SHP77 (cell line): Measurements from ENCODE around the gene RFX8.

Experiments used
- DNase-seq, 2 experiments: peaks; one replicate each; lab custom pipeline; 2025; lab: John Stamatoyannopoulos, UW

Gene RFX8

DNA sequence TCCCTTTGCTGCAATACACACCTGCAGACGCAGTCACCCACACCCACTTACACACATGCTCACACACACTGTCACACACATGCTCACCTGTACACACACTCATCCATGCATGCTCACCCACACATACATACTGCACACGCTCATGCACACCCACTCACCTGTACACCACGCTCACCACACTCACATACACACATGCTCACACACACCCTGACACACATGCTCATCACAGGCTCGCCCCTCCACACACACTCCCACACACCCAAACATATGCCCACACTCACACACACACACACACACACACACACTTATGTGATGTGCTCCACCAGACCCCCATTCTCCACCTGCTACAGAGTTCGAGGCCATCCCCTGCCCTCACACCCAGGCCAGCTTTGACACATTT, 64.8 kb downstream of the RFX8 start:
- DNase-seq: no peak

DNA sequence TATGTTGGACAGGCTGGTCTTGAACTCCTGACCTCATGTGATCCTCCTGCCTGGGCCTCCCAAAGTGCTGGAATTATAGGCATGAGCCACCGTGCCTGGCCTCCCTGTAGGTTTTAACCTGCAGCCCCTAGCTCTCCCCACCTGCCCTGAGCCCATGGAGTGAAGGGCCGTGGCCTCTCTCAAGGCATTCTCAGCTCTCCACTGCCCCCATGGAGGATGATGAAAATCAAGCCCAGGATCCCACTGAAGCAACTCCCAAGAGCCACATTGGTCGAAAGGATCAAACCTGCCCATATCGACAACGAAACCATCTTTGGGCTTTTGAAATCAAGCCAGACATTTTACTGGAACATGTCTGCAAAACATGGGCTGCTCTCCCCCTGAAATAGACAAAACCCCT, 65.2 kb downstream of the RFX8 start:
- DNase-seq: no peak

DNA sequence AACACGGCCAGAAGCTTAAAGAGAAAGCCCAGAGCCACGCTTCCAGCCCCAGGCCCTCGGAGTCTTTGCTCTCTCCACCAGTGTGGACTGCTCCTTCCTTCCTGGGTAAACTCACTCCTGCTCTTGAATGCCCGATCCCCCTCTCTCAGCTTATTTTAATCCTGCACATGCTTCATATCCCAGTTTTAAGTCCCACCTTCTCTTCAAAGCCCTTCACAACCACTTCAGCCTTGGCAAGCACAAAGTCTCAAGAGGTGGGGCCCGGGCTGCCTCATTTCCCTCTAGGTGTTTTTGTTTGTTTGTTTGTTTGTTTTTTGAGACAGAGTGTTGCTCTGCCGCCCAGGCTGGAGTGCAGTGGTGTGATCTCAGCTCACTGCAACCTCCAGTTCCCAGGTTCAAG, 66.0 kb downstream of the RFX8 start:
- no peak for DNase-seq

DNA sequence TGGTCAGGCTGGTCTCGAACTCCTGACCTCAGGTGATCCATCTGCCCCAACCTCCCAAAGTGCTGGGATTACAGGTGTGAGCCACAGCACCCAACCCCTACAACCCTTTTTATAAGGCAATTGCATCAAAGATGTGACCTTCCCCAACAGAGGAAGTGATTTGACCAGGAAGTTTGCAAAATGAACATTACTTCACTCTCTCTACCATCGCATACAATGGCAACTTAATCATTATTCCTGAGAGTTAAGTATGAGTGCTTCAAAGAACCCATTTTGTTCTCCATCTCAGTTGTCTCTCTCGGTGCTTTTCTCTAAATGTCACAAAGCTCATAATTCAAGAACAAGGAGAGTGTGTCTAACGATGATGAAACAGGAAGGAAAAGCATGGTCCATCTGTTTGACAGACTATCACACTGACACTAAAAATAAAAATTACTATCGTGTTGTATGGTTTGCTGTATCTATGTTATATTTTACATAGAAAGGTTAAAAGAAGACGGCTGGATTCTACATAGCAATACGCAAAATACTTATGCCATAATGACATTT, 69.5 kb downstream of the RFX8 start:
- no peak for DNase-seq

DNA sequence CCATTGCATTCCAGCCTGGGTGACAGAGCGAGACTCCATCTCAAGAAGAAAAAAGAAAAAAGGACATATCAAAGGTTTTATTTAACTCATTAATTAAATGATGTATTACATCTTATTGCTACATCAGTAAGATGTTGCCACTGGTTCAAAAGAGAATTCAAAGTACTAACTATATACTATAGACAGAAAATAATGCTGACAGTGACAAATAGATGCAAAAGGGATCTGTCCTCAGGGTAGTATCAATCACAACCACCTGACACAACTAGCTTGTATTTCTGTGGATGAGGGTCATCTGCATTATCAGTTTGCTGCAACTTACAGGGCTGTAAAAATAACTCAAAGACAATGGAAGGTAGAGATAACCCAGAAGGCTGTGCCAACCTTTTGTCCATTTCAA, 71.2 kb downstream of the RFX8 start:
- no peak for DNase-seq

DNA sequence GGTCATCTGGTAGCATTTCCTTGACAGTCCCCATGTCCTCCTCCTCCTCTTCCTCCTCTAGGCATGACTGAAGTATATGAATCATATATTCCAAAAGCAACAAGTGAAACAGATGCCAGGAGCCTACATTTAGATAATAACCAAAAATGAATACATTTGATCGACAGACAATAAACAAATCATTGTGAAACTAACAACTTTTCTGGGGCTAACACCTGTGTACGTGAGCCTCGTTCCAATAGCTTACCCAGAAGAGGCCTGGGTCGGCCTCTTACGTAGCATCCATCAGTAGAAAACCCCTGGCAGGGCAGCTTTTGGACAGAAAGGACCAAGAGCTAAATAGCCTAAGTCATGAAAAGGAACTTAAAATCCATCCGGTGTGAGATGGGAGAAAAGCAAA, 72.3 kb downstream of the RFX8 start:
- no peak for DNase-seq

DNA sequence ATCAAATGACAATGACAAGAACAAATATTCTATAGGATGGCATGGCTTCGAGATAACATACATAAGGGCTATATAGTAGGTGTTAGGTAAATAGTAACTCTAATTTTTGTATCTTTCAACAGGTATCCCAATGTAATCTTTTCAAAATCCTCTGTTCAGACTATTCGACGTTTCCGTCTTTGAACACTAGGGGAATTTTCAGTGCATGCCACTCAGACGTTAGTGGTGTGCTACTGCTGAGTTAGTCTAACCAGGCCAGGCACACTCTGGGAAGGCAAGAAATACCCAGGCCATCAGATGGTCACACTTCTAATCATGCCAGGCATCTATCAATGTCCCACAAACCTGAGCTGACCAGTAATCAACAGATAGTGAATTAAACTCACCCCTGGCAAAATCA, 73.0 kb downstream of the RFX8 start:
- no peak for DNase-seq

DNA sequence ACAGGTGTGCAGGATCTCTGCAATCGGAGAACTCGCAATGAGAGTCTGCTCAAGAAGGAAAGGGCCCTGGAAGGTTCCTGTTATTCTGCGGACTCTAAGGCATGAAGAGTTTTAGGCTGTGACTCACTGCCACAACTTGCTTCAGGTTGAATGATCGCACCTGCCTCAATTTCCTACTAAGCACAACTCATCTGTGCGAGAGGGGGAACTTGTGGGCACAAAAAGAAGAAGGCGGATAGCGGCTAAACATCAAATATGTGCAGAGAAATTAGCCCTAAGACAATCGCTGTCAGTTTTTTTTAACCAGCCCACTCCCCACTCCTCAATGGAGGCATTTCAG, 73.6 kb downstream of the RFX8 start:
- DNase-seq: no peak

DNA sequence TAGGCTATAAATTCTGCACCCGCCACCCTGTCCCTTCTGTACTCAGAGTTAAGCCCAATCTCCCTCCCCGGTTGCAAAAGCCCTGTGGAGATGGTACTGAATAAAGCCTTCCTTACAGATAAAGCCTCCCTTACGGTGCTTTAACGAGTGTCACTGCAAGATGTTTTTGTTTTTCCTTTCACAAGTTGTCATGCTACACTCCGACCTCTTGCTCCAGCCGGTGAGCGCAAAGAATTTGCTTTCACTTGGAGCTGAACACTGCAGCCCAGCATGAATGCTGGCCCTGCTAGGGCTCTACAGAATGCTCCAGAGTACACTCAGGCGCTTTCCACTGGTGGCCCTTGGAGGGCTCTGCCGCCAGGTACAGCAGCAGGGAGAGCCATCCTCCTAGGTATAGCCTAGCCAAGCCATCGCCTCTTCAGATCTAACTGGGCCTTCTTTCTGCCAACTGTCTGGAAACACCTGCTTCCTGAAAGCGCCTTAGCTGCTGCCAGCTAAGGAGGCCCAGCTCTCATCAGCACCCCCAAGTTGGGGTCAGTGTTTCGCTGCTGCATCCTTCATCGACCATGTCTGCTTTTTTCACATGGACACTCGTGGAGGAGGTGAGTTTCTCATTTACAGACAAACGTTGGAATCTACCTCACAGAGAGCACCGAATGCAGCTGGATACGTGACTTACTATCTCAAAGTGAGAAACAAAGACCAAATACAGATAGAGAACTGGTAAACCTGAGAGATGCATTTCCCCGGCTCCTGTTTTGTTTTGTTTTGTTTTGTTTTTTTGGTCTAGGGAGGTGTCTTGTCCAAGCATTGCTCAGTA, 74.2 kb downstream of the RFX8 start:
- DNase-seq: no peak

DNA sequence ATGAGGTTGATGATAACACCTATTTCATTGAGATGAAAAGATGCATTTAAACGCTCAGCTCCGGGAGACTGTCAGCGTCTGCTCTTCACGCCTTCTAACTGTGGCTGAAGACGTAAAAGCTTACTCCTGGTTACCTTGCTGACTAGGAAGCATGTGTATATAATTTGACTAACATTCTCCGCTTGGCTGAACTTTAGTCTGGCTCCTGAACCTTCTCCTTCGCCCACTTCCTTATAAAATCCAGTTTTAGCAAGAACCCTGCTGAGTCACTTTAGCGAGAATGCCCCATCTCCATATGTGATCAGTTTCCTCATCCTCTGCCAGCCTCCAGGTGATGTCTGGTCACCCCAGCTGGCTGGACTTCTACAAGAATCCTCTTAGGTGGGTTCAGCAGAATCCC, 74.9 kb downstream of the RFX8 start:
- no peak for DNase-seq

DNA sequence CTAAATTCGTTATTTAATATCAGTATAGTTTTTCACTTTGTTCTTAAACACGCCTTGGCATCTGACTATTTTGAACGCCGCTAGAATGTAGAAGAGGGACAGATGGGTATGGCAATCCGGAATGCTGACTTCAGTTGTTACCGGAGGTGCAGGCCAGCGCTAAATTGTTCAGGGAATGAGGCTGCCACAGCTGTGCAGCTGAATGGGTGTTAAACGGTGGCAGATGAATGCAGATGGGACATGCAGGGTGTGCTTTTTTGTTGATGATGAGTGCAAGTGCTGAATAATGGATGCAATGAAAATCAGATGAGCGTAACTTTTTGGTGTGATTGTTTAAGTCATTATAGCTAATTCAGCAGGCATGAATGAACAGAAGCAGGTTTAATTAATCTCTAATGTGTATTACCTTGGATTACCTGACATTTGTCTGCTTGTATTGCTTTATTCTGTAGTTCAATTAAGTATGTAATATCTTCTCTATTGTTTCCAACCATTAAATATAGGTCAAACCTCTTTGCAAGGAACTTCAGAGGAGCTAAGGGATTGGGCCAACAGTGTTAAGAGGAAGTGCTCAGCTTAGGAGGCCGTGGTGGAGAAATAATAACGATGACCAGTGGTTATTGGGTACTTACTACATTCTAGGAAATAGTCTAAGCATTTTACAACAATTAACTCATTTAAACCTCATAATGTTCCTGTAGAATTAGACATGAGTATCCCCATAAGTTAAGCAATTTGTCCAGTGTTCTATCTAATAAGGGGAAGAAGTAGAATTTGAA, 75.7 kb downstream of the RFX8 start:
- DNase-seq: no peak

DNA sequence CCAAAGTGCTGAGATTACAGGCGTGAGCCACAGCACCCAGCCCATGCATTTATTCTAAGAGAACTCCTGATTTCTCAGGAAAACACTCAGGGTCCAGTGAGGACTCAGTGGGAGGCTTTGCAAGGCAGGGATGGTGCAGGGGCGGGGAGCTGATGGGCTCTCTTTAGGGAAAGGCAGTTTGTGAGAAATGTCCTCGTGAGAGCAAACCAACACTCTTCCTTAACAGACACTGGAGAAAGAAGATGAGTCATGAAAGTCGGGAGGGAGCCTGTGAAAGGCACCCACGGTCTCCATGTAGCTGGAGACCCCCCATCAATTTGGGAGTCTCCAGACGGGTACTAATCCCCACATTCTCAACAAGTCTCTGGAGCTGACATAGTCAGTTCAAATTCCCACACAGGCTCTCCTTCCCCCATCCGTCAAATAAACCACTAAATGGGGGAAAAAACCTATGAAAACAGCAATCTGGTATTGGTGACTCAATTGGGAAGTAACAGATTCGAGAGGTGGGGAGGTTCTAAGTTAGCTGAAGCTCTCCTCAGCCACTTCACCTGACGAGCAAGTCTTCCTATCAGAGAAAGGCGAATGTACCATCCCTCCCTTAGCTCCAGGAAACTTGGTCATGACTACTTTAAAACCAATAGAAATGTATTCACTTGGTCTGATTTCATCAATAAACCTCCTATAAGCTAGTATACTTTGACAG, 76.6 kb downstream of the RFX8 start:
- DNase-seq: no peak

DNA sequence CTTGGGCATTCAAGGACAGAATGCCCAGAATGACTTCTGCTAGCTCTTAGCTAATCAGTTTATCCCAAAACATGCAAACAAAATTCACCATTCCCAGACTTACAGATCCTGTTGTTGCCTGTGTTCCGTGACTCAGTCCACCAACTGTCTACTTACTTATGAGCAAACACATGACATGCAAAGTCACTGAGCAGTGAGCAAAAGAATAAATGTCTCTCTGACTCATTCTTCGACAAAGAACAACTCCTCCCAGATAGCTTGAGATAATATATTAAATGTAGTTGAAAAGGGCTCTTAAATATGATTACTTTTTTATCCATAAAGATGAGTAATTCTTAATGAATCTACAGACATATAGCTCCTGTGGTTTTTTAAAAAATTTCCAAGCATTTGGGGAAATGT, 78.6 kb downstream of the RFX8 start:
- DNase-seq: no peak

DNA sequence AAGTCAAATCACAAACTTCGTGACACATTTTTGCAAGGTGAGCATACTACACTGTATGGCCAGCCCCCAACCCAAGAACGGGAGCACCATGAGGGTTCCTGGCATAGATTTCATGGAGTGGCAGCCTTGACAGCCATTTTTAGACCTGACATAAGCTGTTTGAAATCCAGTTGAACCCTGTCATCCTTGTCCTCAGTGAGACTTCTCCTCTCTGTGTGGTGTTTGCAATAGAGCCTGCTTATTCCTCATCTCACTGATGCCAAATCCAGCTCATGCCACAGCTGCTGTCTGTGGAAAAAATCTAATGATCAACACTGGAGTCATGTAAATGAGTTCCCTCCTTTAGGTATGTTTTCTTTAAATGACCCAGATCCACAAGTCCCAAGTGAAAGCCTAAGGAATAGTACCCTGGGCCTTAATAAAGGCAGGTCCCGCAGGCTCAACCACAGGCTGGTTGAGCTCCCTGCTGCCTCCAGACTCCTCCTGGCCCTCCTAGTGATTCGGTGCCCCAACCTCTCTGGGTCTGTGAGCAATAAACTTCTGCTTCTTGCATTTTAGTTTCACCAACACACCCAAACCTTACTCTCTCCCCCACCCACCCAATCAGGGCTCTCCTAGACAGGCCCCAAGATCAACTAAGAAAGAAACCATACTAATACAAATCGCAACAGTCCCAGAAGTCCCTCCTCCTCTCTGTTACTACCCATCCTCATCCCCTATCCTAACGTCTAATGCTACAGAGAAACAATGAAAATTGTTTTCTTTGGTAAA, 79.2 kb downstream of the RFX8 start:
- DNase-seq: no peak

DNA sequence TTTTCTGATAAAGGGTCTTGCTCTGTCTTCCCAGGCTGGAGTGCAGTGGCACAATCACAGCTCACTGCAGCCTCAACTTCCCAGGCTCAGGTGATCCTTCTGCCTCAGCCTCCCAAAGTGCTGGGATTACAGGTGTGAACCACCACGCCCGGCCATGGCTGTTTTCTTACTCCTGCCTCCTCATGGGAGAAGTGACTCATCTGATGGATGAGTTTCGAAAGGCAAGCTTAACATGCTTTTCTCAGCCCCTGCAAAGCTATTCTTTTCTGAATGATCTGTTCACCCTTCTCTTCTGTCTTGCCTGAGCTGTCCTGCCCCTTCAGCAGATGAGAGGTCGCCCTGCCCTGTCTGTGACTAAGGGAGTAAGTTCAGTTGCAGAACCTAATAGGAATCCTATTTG, 86.7 kb downstream of the RFX8 start:
- no peak for DNase-seq

DNA sequence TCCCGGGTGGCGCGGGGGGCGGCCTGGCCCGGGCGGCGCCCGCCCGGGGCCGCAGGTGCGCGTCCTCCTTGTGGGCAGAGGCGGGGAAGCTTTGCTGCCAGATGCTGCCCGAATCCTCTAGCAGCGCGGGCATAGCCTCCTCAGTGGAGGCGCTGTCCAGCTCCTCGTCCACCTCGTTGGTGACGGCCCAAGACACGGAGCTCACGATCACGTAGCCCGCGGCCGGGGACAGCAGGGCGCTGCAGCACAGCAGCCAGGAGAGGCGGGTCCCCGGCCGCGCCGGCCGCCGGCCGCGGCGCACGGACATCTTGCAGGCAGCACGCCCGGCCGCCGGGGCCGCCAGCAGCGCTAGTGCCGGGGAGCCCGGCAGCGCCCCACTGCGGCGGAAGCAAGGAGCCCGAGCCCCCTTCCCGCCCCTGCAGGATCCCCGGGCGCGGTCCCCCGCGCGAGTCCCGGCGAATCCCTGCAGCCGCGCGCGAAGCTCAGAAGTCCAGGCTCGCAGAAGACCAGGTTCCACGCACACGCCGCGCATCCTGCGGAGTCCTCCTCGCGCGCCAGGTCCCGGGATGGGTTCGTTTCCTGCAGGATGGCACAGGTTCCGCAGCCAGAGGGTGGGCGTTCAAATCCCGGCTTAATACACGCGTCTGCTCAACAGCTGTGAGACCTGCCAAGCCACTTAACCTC, 87.6 kb downstream of the RFX8 start, which contains the start of gene CREG2:
Gene CREG2 (minus strand): TSS at position 353 of the 684 bp plus-strand sequence. CDS start 46 bp downstream, at position 307.
- DNase-seq: no peak

DNA sequence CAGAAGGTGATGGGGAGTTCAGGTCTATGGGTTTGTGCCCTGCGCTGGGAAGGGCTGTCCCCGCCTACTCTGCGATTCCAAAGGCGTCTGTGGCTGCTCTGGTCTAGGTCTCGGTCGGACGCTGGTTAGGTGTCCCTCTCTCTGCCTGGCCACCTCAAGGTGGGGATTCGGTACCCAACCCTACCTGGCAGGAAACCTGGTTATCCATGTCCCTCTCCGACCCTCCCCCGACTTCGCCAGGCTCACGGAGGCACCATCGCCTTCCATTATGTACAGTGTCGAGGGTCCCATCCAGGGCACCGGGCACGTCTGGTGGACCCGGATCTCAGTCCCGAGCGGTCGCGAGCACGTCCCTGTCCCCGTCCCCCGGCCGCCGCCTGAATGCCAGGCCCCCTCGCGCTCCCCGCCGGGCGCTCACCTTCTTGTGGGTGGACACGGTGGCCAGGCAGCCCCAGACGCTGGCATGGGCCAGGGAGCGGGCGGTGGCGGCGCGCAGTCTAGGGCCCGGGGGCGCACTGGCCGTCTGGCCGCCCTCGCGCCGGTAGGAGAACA, 88.2 kb downstream of the RFX8 start:
- DNase-seq: no peak

DNA sequence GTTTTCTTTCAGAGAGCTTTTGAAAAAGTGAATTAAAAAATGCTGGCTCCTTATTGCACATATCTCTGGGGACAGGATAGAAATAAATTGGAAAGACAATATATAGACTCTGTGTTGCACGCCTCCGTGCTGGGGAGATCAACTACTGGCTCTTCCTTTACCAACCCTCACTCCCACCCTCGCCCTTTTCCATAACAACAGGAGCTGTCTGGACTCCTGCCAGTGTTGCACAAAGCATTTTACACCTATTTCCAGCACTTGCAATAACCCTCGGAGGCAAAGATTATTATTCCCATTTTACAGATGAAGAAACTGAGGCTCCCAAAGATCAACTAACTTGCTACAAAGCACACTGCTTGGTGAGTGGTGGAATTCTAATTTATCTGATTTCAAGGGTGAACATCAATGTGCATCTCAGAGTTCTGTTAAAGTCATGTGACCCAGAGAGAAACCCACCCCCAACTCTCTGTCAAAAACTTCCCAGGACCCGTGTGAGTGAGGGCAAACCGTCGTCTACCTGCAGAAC, 91.8 kb downstream of the RFX8 start:
- DNase-seq: no peak

DNA sequence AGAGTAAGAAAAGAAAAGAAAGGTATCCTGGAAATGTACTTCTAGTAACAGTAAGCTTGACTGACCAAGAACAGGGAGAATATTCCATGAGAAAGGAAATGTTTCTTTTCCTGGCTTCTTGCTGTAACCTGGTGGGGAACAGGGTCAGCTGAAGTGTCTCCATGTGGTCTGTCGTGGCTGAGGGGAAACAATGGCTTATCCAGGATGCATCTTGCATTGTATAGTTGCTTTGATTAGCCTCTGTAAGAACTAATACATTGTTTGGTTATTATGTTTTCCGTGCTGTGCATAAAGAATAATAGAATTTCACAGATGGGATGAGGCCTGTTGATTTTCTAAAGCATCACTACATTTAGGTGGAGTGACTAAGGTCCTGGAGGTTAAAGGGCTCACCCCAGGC, 92.5 kb downstream of the RFX8 start:
- DNase-seq: no peak

DNA sequence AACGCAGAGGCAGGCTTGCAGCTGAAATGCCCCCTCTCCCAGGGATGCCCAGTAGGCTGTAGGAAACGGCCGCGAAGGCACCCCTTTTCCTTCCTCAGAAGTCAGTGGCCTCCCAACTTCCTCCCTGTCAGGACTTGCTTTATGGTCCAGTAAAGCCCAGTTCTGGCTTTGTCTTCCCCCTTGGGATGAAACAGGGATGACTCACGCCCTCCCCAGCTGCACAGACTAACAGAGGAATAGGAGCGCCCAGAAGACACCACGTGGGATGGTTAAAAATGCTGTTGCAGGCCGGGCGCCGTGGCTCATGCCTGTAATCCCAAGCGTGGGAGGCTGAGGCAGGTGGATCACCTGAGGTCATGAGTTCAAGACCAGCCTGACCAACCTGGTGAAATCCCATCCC, 94.5 kb downstream of the RFX8 start:
- DNase-seq: no peak

DNA sequence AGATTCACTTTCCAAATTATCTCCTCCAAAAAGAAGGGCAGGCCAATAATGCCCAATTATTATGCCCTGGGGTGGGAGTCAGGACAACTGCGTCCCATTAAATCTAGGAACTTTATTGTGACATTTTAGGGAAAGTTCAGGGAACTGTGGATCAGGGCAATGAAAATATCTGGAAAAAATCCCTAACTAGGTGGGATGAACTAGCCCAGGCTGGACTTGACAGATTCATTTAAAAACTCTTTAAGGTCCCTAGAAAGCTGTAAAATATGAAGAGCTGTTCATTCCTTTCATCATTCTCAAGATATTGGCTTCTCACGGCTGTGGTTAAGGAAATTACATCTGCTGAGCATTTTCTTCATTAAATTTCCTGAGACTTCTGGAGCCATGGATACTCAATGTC, 95.8 kb downstream of the RFX8 start:
- no peak for DNase-seq
